Smooth muscle cell (in vitro differentiated cells): ENCODE data around the gene F2RL3. TPM values are rescaled to one million over a fixed set of nuclear protein-coding genes. Genes with fewer than 3 reads are reported as not detected.

Source experiments
- DNase-seq: peaks from one replicate; lab custom pipeline; 2025; ENCODE audit not compliant: unreplicated experiment; lab: John Stamatoyannopoulos, UW
- H2AFZ ChIP-seq: fragments of 200-600 bp; sonication (generic); 2 replicates; pipeline ENCODE4 v1.6.0; 2016; ENCODE audit warnings: antibody characterized with exemption, low read depth, mild to moderate bottlenecking
- H3F3A ChIP-seq: fragments of 200-600 bp; sonication (generic); 2 replicates; pipeline ENCODE4 v1.6.0; 2017; ENCODE audit warnings: antibody characterized with exemption, low read depth
- H3K27ac ChIP-seq: fragments of 200-600 bp; sonication (generic); 2 replicates; pipeline ENCODE4 v1.5.1; 2016; ENCODE audit warnings: low read depth, mild to moderate bottlenecking
- H3K27me3 ChIP-seq: fragments of 200-600 bp; sonication (generic); 2 replicates; pipeline ENCODE4 v1.6.1; 2016; ENCODE audit warnings: low read depth, mild to moderate bottlenecking
- H3K36me3 ChIP-seq: fragments of 200-600 bp; sonication (generic); 2 replicates; pipeline ENCODE4 v1.5.1; 2016; ENCODE audit warnings: low read depth
- H3K4me1 ChIP-seq: fragments of 200-600 bp; sonication (generic); 2 replicates; pipeline ENCODE4 v1.5.1; 2016; ENCODE audit warnings: low read depth
- H3K4me2 ChIP-seq: fragments of 200-600 bp; sonication (generic); 2 replicates; pipeline ENCODE4 v1.6.0; 2016; ENCODE audit warnings: mild to moderate bottlenecking
- H3K4me3 ChIP-seq: fragments of 200-600 bp; sonication (generic); 2 replicates; pipeline ENCODE4 v1.5.1; 2016; ENCODE audit warnings: mild to moderate bottlenecking
- H3K79me2 ChIP-seq: fragments of 200-600 bp; sonication (generic); 2 replicates; pipeline ENCODE4 v1.6.0; 2016; ENCODE audit warnings: low read depth, mild to moderate bottlenecking
- H3K9ac ChIP-seq: fragments of 200-600 bp; sonication (generic); 2 replicates; pipeline ENCODE4 v1.6.0; 2016; ENCODE audit warnings: low read depth
- H3K9me3 ChIP-seq: fragments of 200-600 bp; sonication (generic); replicated peaks from 2 replicates; pipeline ENCODE4 v1.5.1; 2016; ENCODE audit warnings: low read depth
- H4K20me1 ChIP-seq: fragments of 200-600 bp; sonication (generic); 2 replicates; pipeline ENCODE4 v1.6.0; 2016; ENCODE audit warnings: low read depth
- WGBS: methylation state at CpG from one replicate; pipeline ENCODE4 v1.1.7; 2016; ENCODE audit warnings: low lambda C conversion rate; 5-methylcytosine and 5-hydroxymethylcytosine counted together
- polyA plus RNA-seq: library from polyadenylated mRNA; unstranded; fragments of >200 nt; fragmentation: Nextera tagmentation; extraction: Ambion mirVana; gene quantifications from 2 replicates; pipeline ENCODE4 v1.2.1, GENCODE V29; 2016
- small RNA-seq: library from RNA; depleted of rRNA; stranded (forward); fragments of <200 nt; gene quantifications from one replicate; pipeline ENCODE3, GENCODE V24; 2014
- total RNA-seq: library from RNA; depleted of rRNA; stranded (reverse); fragments of >200 nt; gene quantifications from 2 replicates; pipeline ENCODE4 v1.2.3, GENCODE V29; 2014
- TF ChIP-seq, protein P1 (sequence below): fragments of 200-600 bp; sonication (generic); IDR thresholded peaks from 2 replicates; pipeline ENCODE4 v1.5.1; 2017; ENCODE audit warnings: borderline replicate concordance, mild to moderate bottlenecking, antibody characterized with exemption; ENCODE audit not compliant: insufficient read depth, poor library complexity, severe bottlenecking

F2RL3 gene
- total and polyA plus RNA-seq, 2 experiments from 2014 or later = 0.04 to 1.2 TPM

GRCh38 chr19:16940626-16941025 is 51.8 kb downstream of the F2RL3 start:
- H3K79me2 ChIP-seq = no peaks in the 10 kb centered on the region
- no peaks in the 10 kb centered on the region for H3K36me3 ChIP-seq
- no peak for DNase-seq
- no peaks in the 10 kb centered on the region for H3K9me3 ChIP-seq
- H3F3A ChIP-seq = no peaks in the 10 kb centered on the region
- H3K9ac ChIP-seq = no peak overlapping the region
- H2AFZ ChIP-seq = no peak overlapping the region
- H3K27ac ChIP-seq = no peak overlapping the region
- no peaks in the 10 kb centered on the region for H3K27me3 ChIP-seq
- no peak overlapping the region for H3K4me2 ChIP-seq
- no peaks in the 10 kb centered on the region for H4K20me1 ChIP-seq
- 84% methylated on average over 9 of the region's 9 CpGs for WGBS
- no peak overlapping the region for H3K4me3 ChIP-seq
- no peaks in the 10 kb centered on the region for H3K4me1 ChIP-seq
- TF ChIP-seq, protein P1, sequence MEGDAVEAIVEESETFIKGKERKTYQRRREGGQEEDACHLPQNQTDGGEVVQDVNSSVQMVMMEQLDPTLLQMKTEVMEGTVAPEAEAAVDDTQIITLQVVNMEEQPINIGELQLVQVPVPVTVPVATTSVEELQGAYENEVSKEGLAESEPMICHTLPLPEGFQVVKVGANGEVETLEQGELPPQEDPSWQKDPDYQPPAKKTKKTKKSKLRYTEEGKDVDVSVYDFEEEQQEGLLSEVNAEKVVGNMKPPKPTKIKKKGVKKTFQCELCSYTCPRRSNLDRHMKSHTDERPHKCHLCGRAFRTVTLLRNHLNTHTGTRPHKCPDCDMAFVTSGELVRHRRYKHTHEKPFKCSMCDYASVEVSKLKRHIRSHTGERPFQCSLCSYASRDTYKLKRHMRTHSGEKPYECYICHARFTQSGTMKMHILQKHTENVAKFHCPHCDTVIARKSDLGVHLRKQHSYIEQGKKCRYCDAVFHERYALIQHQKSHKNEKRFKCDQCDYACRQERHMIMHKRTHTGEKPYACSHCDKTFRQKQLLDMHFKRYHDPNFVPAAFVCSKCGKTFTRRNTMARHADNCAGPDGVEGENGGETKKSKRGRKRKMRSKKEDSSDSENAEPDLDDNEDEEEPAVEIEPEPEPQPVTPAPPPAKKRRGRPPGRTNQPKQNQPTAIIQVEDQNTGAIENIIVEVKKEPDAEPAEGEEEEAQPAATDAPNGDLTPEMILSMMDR = no peak

Small RNAs within 50 kb of the gene (small RNA-seq; reads per million reads assigned to genes)
- not detected for gene RN7SL823P
- gene RN7SL835P = not detected

Other genes with a start within 250 kb of the F2RL3 start
- gene SMIM7, start 228.9 kb upstream of the F2RL3 start, total RNA-seq = 78.1 and 109 TPM in 2 replicates
- gene SMIM7, start 228.9 kb upstream of the F2RL3 start, polyA plus RNA-seq = 64.4 and 84.9 TPM in 2 replicates
- gene TMEM38A, start 227.9 kb upstream of the F2RL3 start, total RNA-seq = 0.45 and 0.81 TPM in 2 replicates
- 0.53 and 1.5 TPM in 2 replicates for gene TMEM38A, start 227.9 kb upstream of the F2RL3 start, polyA plus RNA-seq
- gene NWD1, start 169.2 kb upstream of the F2RL3 start, total RNA-seq = not detected in 2 replicates
- not detected in 2 replicates for gene NWD1, start 169.2 kb upstream of the F2RL3 start, polyA plus RNA-seq
- 22.4 and 25.1 TPM in 2 replicates for gene SIN3B, start 59.6 kb upstream of the F2RL3 start, total RNA-seq
- gene SIN3B, start 59.6 kb upstream of the F2RL3 start, polyA plus RNA-seq = 16.5 and 29.2 TPM in 2 replicates
- 0.81 and 2.6 TPM in 2 replicates for gene CPAMD8, start 137.8 kb downstream of the F2RL3 start, total RNA-seq
- 6.9 and 9.4 TPM in 2 replicates for gene CPAMD8, start 137.8 kb downstream of the F2RL3 start, polyA plus RNA-seq
- gene HAUS8, start 186.5 kb downstream of the F2RL3 start, total RNA-seq = 3.3 and 7.4 TPM in 2 replicates
- 6.3 and 8.5 TPM in 2 replicates for gene HAUS8, start 186.5 kb downstream of the F2RL3 start, polyA plus RNA-seq
- 44.6 and 48.7 TPM in 2 replicates for gene MYO9B, start 186.8 kb downstream of the F2RL3 start, total RNA-seq
- gene MYO9B, start 186.8 kb downstream of the F2RL3 start, polyA plus RNA-seq = 46.6 and 49.4 TPM in 2 replicates